ENCODE measurements around the gene COL16A1.
A peak's percentile ranks its signal among the peaks of the same experiment; 100 is the strongest.

The COL16A1 gene

DNA sequence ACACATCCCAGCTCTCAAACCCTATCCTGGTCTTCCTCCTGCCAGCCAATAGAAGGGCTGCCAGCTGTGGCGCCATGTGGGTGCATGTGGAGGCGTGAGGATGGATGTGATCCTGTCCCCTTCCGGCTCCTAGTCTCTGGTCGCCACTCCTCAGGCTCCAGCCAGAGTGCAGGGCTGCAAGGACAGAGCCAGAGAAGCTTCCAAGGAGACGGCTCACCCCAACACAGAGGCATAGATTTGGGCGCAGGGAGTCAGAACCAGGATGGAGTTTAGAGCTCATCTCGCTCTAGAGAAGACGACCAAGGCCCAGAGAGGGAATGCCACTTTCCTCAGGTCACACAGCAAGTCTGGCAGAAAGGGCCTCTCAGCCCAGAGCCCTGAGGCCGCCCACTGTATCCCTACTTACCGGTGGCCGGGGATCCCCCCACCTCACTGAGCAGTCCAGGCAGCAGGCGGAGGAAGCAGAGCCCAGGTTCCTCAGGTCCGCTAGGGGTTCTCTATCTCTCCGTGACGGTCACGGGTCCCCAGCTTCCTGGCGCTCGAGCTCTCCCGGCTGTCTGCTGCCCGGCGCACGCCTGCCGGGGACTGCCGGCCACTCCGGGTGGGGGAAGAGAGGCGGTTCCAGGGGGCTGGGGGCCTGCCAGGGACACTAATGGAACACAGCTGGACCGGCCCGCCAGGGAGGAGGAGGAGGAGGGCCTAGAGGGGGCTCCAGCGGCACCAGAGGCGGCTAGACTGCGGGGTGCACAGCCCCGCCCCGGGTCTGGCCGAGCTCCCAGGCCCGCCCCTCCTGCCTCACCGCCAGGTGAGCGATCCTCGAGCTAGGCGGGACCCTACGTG is at the start of gene COL16A1:
Gene COL16A1 (minus strand): TSS at position 587 of the 840 bp plus-strand sequence. CDS start 1,824 bp downstream, outside the sequence.
- DNase-seq (ENCODE audit: low spot score), result no peak

DNA sequence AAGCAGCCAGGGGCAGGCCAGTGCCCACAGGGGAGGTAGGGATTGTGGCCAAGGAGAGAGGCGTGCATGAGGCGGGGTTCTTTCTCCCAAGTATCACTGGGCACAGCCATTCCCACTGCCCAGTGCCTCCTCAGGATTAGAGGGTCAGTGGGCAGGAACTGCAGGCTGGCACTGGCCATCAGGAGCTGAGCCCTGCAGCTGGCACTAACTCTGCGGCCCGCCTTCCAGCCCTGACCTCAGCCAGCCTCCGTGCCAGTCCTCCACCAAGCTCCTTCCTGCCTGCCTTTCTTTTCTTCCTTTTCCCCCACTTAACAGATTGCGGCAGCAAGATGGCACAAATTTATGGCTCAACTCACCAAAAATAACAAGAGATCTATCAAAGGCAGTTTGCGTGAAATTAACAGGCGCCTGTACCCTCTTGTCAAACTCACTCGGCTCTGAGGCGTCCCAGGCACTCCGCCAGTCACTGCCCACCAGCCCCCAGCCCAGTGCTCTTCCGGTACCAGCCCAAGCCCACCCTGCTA is 49.2 kb upstream of the COL16A1 start:
- no peak for DNase-seq (ENCODE audit: low spot score)

DNA sequence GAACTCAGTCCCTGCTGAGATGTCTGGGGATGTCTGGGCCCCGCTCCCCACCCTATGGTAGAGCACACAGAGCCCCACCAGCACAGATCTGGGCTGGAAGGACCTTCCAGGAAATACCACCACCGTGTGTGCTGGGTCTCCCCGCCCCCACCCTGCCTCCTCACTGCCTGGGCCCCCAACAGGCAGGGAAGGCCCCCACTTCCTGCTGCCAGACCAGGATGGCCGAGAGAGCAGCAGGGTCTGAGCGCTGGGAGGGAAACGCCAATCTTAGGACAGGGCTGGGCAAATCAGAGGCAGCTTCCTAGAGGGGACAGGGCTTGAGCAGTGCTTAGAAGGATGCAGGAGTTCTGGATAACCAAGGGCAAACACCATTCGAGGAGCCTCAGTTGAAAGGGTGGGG is 48.4 kb upstream of the COL16A1 start:
- no peak for DNase-seq (ENCODE audit: low spot score)

DNA sequence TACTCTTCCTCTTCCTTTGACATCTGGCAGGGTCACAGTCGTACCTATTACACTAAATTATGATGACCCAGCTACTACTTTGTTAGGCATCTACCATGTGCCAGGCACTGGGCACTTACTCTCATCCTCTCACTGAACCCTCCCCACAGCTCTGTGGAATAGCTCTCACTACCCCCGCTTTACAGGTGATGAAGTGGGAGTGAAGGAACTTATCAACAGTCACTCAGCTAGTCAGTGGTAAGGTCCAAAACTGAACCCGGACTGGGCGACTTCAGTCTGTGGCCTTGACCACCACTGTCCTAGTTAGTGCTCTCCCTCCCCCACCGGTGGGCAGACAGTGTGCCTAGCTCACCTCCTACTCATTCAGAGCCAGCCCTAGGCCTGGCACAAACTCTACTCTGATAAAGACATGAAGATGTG is 48.0 kb upstream of the COL16A1 start:
- no peak for DNase-seq (ENCODE audit: low spot score)

DNA sequence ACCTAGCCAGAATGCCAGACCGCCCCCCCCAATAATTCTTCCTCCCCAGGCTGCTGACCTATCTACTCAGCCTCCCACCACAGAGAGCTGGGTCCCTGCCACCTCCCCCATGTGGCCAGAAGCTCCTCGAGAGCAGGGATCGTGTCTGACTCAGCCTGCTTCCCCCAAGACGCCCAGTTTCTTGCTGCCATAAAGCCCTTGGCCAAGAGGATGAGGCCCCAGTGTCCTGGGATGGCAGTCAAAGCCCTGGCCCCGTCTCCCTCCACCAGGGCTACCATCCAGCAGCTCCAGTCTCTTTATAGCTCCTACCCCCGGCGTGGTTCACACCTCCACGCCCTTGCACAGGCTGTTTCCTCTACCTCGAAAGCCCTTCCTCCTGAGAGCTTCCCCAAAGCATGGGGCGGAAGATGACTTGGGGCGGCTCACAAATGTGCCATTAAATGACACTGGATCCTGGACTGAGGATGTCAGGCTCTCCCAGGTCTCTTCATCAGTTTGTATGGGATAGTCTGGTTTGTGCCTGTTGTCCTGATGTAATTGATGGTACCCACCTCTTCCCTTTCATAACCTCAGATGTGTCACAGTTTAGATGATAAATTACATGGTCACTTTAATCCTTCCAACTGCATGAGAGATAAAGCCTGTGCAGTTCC is 47.2 kb upstream of the COL16A1 start:
- DNase-seq (ENCODE audit: low spot score), result no peak

DNA sequence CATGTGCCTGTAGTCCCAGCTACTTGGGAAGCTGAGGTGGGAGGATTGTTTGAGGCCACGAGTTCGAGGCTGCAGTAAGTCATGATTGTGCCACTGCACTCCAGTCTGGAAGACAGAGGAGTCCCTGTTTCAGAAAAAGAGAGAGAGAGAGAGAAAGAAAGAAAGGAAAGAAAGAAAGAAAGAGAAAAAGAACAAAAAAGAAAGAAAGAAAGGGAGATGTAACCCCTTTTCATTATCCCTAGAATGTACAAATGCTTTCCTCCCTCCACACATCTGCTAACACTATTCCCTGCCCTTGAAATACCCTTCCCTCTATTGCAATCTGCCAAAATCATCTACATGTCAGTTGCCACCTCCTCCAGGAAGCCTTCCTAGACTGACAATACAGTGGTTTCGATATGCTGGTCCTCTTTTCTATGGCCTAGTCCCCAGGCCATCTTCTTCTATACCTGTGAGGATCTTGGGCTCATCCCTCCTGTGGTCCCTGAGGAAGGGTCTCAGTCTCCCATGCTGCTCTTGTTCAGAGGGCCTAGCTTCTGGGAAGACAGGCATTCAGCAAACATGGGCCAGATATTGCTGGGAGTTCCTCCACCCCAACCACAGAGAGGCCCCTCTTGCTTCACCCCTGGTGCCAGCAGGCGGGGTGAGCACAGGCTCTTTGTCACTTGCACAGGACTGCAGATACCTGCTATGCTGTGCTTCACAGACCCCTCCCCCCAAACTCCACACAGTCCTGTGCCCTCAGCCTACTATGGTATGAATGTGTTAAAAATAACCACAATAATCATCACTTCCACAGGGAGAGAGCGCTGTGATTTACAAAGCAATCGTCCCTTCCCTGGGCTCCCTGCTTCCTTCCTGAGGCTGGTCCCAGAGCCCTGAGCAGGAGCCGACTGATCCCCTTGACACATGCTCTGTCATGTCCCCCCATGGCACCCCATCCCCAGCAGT is 46.2 kb upstream of the COL16A1 start:
- DNase-seq (ENCODE audit: low spot score), result no peak

DNA sequence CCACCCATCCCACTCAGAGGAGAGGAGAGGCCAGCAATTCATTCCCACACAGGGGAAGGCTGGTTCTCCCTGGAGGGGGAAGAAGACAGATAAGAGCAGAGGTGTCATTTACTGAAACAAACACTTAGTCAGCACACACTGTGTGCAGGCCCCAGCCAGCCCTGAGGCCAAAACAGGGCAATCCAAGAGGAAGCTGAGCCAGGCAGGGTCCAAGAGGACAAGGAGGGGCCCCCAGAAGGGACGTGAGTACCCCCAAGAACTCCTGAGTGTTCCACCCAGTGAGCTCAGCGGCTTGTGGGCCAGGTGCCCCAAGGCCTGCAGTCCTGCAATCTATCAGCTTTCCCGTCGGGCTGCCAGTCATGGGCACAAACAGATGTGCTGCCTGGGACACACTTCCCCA is 44.5 kb upstream of the COL16A1 start:
- no peak for DNase-seq (ENCODE audit: low spot score)

DNA sequence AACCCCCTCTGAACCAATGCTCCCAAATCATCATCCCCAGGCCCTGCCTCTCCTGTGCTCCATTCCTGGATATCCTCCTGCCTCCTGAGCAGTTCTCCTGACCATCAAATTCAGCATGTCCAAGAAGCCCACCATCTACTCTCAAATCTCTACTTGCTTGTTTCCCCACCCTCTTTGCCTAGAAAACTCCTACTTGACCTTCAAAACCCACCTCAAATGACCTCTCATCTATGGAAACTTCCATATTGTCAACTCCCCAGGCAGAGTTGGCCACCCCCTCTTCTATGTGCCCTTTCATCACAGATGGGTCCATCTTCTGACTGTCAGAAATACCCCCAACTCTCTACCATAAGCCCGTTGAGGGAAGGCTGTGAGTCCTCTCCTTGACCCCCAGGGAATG is 43.5 kb upstream of the COL16A1 start:
- DNase-seq (ENCODE audit: low spot score), result no peak

DNA sequence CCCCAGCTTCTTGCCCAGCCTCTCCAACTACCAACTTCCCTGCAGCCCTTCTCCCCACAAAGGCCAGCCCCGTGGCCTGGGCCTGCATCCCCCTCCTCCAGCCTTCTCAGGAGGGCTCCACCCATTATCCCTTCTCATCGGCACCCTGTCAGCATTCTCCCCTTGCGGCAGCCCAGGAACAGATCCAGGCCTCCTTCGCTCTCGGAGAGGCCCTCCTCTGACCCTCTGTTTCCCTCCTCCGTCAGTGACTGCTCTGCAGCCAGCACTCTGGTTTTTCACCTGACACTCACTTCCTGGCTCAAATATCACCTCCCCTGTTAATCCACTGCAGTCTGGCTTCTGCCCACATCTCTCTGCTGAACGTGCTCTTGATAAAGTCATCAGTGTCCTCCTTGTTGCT is 42.9 kb upstream of the COL16A1 start:
- DNase-seq (ENCODE audit: low spot score), result no peak

DNA sequence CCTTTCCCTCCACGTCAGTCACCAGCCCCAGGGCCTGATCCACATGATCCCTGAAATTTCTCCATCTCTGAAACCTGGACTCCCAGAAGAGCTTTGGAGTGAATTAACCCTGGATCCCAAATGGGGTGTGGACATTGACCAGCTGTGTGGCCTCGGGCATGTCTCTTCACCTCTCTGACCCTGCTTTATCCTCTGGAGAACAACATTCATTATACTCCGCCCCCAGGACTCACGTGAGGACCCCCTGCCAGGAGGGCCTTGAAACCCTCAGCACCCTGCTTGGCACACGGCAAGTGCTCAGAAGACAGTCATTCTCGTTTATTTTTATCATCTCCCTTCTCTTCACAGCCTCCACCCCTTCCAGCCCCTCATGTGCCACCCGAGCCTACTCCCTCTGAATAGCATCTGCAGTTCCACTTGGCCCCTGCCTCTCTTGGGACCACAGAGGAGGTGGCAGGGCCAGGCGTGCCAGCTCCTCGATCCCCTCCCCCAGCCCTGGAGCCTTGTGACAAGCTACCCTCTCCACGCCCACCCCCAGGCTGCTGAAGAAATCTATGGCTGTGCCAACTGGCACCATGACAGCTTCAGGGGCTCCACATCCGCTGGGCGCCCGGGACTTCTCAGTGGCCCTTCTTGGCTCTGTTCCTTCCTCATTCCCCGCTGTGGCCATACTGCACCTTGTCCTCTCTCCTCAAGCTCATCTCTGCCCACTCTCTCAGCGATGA is 42.3 kb upstream of the COL16A1 start:
- no peak for DNase-seq (ENCODE audit: low spot score)

DNA sequence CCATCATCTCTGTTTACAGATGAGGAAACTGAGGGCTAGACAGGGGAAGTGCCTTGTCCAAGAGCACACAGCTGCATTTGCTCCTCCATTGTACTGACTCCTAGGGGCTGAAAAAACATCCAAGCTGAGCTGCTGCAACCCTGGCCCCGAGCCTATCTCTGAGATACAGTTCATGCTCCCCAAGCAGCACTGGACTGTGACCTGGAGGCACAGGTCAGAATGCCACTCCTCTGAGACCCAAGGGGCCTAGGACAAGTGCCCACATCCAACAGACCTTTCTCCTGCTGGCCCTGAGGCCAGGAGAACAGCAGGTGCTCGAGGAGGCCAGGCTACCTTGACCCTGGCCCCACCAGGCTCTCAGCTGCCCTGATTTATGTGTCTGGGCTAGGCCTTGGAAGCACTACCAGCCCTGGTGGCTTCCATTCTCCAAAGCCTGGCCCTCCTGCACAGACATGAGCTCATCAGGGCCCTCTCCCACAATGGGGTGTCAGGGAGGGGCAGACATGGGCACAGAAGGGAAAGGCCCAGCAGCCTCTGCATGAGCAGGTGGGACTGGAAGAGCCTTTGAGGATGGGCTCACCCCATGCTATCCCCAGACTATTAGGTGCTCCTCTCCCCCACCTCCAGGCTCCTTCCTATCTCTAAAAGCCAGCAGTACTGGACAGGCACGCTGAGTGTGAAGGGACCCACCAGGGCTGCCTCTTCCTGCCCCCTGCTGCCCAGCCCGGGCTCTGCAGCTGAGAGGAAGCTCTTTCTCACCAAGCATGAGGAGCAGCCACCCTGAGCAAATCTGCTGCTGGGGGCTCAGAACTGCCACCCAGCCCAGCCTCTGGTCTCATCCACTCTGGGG is 41.5 kb upstream of the COL16A1 start:
- peak; percentile 73 for DNase-seq (ENCODE audit: low spot score)

DNA sequence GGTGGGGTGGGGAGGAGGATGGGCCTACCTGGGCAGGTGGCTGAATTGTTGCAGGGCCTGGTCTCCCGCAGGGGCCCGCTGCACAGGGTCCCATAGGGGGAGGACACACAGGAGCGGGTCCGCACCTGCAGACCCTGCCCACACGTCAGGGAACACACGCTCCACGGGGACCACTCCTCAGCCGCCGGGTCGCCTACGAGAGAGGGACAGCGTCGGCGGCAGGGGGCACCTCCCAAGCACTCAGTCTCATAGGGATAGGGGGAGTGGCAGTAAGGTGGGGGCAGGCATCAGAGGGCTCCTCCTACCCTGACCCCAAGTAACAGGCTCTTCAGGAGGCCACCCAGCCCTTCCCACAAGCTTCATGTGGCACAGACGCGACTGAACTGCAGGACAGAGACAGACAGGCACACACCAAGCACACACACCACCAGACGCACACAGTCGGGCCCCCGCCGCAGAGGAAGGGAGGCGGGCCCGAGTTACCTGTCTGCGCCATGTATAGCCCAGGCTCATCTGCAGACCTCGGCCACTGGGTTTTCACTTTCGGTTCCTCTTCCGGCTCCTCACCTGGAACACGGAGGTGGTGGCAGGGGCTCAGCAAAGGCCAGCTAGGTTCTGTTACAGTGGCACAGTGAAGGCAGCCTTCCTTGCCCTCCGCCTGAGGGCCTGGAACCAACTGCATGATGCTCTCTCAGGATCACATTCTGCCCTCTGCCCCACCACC is 40.5 kb upstream of the COL16A1 start:
- peak; percentile 44 for DNase-seq (ENCODE audit: low spot score)

DNA sequence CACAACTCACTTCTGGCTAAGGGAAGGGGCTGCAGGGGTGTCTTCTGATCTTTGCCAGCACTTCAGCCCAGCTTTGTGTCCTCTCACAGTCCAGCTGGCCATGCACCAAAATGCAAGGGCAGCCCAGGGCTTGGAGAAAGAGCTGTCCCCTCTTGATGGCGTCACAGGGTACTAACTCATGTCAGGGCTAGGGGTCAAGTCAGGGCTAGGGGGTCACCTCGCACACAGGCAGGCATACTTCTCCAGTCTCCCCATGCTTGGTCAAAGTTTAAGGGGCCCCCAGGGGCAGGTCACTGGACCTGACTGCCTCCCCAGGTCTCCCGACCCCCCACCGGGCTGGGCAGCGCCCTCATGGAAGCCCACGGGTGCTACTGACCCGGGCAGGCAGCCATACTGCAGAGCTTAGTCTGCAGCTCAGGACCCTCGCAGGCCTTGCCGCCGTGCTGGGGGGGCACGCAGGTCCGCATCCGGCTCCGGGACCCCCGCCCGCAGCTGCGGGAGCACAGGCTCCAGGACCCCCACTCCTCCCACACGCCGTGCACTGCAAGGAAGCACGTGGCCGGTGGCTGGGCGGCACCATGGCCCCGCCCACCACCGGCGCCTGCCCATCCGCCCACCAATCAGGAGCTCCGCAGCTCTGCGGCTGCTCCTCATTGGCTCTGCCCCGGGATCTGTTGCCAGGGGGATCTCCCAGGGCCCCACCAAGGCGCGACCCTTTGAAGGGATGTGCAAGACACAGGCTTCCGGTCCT is 38.8 kb upstream of the COL16A1 start:
- DNase-seq (ENCODE audit: low spot score), result no peak

DNA sequence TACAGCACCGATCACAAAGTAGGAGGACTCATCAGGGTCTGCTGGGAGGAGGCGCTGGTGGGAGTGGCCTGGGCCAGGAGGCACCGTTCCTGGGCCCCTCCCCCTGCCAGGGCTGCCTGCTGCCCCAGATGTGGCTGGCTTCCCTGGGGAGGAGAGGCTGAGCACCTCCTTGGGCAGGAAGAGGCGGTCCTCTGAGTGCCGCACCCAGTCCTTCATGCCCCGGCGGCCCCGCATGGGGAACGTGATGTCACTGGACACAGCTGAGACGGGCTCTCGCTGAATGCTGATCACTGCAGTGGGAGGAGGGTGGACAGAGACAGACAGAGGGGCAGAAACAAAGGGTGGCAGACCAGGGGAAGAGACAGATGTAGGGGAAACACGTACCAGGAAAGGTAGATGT is 35.5 kb upstream of the COL16A1 start:
- peak; percentile 80 for DNase-seq (ENCODE audit: low spot score)

DNA sequence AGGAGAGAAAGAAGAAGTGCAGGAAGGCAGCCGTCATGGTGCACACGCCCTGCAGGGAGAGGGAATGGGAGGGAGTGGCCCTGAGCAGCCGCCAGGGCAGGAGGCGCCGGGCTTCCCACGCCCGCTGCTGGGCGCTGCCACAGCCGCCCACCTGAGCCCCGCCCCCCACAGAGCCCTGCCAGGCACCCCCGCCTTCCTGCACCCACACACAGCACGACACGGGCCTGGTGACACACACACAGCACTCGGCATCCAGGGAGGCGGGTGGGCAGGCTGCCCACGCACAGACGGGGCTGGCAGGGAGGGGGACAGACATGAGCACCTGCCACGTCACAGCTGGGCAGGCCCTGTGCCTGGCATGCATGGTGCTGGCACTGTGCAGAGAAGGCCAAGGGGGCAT is 32.9 kb upstream of the COL16A1 start:
- no peak for DNase-seq (ENCODE audit: low spot score)

DNA sequence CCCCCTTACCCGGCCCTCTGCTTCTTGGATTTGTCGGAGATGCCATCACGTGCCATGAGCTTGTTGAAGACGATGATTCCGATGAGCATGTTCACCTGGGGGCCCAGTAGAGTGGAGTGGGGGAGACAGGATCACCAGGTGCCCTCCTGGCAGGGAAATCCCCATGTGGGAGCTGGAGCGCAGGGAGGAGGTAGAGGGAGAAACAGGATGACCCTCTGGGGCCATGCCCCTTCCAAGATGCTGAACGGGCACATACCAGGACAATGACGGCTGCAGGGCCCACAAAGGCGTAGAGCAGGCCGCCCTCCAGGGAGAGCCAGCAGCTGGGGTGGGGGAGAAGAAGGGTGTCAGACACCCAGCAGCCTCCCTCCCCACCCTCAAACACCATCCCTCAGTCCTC is 31.8 kb upstream of the COL16A1 start:
- DNase-seq (ENCODE audit: low spot score), result no peak

DNA sequence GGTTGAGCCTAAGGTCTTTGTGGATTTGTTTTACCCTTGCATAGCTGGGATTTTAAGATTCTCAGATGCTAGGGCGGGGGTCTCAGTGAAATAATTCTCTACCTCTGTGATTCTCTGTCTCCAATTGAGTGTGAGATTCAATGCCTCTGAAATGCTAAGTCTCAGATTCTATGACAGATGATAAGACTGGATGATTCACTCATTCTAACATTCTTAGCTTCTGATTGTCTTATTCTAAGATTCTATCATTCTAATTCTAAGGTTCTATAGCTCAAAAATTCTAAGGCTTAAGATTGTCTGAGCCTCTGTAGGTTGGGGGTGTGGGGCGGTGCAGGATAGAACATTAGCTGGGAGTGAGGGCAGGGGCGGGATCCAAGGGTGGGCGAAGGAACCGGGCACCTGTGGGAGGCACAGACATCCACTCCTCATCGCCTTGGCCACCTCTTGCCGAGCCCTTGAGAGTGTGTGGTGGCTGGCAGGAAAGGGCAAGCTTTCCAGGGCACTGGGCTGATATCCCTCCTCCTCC is 30.8 kb upstream of the COL16A1 start:
- no peak for DNase-seq (ENCODE audit: low spot score)

DNA sequence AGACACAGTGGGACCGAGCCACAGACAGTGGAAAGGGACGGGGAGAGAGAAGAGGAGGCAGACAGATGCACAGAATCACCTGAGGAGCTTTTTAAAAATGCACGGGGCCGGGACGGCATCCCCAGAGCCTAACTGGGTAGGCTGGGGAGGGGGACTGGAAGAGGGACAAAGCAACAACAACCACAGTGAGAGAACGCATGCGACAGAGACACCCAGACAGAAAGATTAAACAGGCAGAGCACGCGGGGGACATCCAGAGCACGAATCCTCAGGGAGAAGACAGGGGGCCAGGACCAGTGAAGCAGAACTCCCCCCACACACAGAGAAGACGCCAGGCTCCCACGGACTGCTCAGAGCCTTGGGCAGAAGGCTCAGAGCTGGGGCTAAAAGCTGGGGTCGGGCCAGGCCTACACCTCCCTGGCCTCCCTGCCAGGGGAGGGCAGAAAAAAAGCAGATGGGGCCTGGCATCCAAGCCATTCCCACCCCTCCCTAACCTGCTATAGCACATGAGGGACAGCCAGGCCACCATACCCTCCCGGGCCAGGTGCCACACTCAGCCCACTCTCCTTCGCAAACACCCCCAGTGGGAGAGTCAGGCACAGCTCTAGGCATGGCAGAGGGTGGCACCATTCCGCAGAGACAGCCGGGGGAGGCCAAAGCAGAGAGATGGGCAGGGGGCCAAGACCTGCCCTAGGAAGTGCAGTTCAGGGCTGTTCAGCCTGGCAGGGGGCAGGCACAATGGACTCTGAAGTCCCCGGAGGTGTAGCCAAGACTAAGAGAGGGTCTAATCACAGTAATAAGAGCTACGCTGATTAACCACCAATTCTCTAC is 29.8 kb upstream of the COL16A1 start:
- no peak for DNase-seq (ENCODE audit: low spot score)
